GM23248 (cell line): ENCODE data around the gene PHYH.

Experiments used
- EZH2 ChIP-seq: fragments of 200-600 bp; sonication (generic); IDR thresholded peaks from 2 replicates; pipeline ENCODE4 v1.6.1; 2018; ENCODE audit warnings: antibody characterized with exemption, mild to moderate bottlenecking; ENCODE audit not compliant: insufficient read depth, poor library complexity, severe bottlenecking
- EZH2phosphoT487 ChIP-seq: fragments of 200-600 bp; sonication (generic); IDR thresholded peaks from 2 replicates; pipeline ENCODE4 v1.6.1; 2018; ENCODE audit warnings: antibody characterized with exemption, moderate library complexity, mild to moderate bottlenecking, low read depth; ENCODE audit not compliant: insufficient read depth

GRCh38 chr10:13257621-13258140 lies 42.2 kb downstream of the PHYH start:
- TF ChIP-seq EZH2 (no peak), EZH2phosphoT487 (no peak)
